ENCODE data around the gene IKZF3. TPM values are rescaled to one million over a fixed set of nuclear protein-coding genes. Genes with fewer than 3 reads are reported as not detected.

IKZF3 gene
- total and polyA plus RNA-seq, 10 of the 15 experiments (the other 5 are each of a cell fraction or from before 2014, with no cell fraction given) = 5.5 to 98.2 (median 47.6) TPM

DNA sequence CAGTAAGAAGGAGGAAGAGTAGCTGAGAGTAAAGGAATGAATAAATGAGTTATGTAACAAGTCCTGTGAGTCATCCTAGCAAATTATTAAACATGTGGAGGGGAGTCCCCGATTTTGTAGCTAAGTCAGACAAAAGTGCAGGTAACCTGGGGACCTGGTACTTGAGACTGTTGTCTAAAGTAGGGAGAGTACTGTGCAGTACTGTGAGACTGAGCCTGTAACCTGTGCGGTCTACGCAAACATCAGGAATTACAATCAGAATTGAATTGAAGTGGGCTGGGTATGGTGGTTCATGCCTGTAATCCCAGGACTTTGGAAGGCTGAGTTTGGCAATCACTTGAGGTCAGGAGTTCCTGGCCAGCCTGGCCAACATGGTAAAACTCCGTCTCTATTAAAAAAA, 35.7 kb downstream of the IKZF3 start (continued):
- TF ChIP-seq, protein P1, sequence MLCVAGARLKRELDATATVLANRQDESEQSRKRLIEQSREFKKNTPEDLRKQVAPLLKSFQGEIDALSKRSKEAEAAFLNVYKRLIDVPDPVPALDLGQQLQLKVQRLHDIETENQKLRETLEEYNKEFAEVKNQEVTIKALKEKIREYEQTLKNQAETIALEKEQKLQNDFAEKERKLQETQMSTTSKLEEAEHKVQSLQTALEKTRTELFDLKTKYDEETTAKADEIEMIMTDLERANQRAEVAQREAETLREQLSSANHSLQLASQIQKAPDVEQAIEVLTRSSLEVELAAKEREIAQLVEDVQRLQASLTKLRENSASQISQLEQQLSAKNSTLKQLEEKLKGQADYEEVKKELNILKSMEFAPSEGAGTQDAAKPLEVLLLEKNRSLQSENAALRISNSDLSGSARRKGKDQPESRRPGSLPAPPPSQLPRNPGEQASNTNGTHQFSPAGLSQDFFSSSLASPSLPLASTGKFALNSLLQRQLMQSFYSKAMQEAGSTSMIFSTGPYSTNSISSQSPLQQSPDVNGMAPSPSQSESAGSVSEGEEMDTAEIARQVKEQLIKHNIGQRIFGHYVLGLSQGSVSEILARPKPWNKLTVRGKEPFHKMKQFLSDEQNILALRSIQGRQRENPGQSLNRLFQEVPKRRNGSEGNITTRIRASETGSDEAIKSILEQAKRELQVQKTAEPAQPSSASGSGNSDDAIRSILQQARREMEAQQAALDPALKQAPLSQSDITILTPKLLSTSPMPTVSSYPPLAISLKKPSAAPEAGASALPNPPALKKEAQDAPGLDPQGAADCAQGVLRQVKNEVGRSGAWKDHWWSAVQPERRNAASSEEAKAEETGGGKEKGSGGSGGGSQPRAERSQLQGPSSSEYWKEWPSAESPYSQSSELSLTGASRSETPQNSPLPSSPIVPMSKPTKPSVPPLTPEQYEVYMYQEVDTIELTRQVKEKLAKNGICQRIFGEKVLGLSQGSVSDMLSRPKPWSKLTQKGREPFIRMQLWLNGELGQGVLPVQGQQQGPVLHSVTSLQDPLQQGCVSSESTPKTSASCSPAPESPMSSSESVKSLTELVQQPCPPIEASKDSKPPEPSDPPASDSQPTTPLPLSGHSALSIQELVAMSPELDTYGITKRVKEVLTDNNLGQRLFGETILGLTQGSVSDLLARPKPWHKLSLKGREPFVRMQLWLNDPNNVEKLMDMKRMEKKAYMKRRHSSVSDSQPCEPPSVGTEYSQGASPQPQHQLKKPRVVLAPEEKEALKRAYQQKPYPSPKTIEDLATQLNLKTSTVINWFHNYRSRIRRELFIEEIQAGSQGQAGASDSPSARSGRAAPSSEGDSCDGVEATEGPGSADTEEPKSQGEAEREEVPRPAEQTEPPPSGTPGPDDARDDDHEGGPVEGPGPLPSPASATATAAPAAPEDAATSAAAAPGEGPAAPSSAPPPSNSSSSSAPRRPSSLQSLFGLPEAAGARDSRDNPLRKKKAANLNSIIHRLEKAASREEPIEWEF (IDR thresholded peaks at IDR 0.05; ENCODE audit: insufficient replicate concordance, low read depth, low read length) = no peak
- TF ChIP-seq RAD21 (IDR thresholded peaks at IDR 0.05; ENCODE audit: insufficient read depth, low read depth, low read length) = no peak
- TF ChIP-seq, protein P2, sequence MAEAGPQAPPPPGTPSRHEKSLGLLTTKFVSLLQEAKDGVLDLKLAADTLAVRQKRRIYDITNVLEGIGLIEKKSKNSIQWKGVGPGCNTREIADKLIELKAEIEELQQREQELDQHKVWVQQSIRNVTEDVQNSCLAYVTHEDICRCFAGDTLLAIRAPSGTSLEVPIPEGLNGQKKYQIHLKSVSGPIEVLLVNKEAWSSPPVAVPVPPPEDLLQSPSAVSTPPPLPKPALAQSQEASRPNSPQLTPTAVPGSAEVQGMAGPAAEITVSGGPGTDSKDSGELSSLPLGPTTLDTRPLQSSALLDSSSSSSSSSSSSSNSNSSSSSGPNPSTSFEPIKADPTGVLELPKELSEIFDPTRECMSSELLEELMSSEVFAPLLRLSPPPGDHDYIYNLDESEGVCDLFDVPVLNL (IDR thresholded peaks at IDR 0.05; ENCODE audit: low read depth, low read length) = no peak

DNA sequence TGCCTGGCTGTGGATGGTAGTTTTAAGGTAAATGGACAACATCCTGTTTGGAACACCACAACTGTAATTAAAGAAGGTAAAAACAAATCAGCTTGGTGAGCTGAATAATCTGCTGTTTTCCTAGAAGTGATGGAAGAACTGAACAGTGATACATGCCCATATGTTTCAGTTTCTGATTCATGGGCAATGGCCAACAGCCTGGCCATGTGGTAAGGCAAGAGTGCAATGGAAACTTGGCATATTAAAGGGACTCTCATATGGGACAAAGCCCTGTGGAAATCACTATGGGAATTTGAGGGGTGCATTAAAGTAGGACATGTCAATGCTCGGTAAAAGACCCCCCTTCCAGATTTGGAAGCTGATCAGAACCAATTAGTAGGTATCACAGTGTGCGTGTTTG, 37.8 kb downstream of the IKZF3 start:
- Histone ChIP-seq H3K4me1 (ENCODE audit: control insufficient read depth, insufficient read depth, low read length) (peaks cover 9% of the 10 kb centered on the region), H3K27ac (ENCODE audit: control insufficient read depth, insufficient read depth) (no peak overlapping the region), H2AFZ (ENCODE audit: control insufficient read depth, low read depth, low read length) (no peak overlapping the region), H3K4me3 (no peak overlapping the region), H4K20me1 (ENCODE audit: control insufficient read depth, insufficient read depth) (no peaks in the 10 kb centered on the region), H3K36me3 (ENCODE audit: control insufficient read depth in 2 of 2, insufficient read depth in 2 of 2, low read length in 1 of 2) (peaks cover 37 to 84% of the 10 kb centered on the region in 2 experiments), H3K4me2 (ENCODE audit: control insufficient read depth, insufficient read depth) (no peak overlapping the region), H3K27me3 (replicated peaks in 1 of 2; ENCODE audit: control insufficient read depth in 2 of 2, insufficient read depth in 2 of 2, low read length in 1 of 2) (no peaks in the 10 kb centered on the region), H3K79me2 (ENCODE audit: control insufficient read depth, insufficient read depth, low read length) (peaks cover 16% of the 10 kb centered on the region), H3K9ac (ENCODE audit: control insufficient read depth, insufficient read depth, low read length) (no peak overlapping the region), H3K9me3 (replicated peaks; ENCODE audit: control insufficient read depth, insufficient read depth, low read length) (peaks cover 53% of the 10 kb centered on the region)
- WGBS (ENCODE audit: insufficient coverage, insufficient replicate concordance, low lambda C conversion rate, missing lambda C conversion rate) = 100% methylated on average over 2 of the region's 2 CpGs
- BruUV-seq (replicated peaks) = TSS peak; percentile 26
- ATAC-seq (no peak), FAIRE-seq (no peak), DNase-seq (ENCODE audit: low read depth, low spot score) (no peak)
- RAD21 ChIA-PET (ENCODE audit: unreplicated experiment) = no interaction called here
- POLR2A ChIA-PET = interaction anchor here (0.5 kb wide), 1 partner anchor 131 kb away, joined by 3 read pairs; no protein-coding TSS in a partner anchor
- SMC1A ChIA-PET (ENCODE audit: uncharacterized antibody, unreplicated experiment) = interaction anchor here (0.9 kb wide), 1 partner anchor 22 kb away, joined by 4 read pairs; no protein-coding TSS in a partner anchor
- in situ Hi-C loops (cut with MboI) = no loop called here
- CTCF ChIA-PET = interaction anchor here (0.9 to 1.1 kb wide), 2 partner anchors 36 to 113 kb away, joined by 3 to 4 read pairs; no protein-coding TSS in a partner anchor
- intact Hi-C loops (cut with micrococcal nuclease; ENCODE audit: unreplicated experiment) = no loop called here
- TF ChIP-seq CHD2 (IDR thresholded peaks at IDR 0.05; ENCODE audit: borderline replicate concordance, low read depth, low read length) (no peak), TARDBP (IDR thresholded peaks at IDR 0.05; ENCODE audit: borderline replicate concordance) (no peak), EZH2 (IDR thresholded peaks at IDR 0.05; ENCODE audit: borderline replicate concordance, control insufficient read depth, low read depth, low read length) (no peak), POU2F2 (IDR thresholded peaks at IDR 0.05; ENCODE audit: borderline replicate concordance, low read depth, low read length) (no peak), MEF2B (IDR thresholded peaks at IDR 0.05; ENCODE audit: partially characterized antibody, poor library complexity, severe bottlenecking) (no peak), RBBP5 (conservative IDR thresholded peaks at IDR 0.05) (no peak)
- TF ChIP-seq, protein P3, sequence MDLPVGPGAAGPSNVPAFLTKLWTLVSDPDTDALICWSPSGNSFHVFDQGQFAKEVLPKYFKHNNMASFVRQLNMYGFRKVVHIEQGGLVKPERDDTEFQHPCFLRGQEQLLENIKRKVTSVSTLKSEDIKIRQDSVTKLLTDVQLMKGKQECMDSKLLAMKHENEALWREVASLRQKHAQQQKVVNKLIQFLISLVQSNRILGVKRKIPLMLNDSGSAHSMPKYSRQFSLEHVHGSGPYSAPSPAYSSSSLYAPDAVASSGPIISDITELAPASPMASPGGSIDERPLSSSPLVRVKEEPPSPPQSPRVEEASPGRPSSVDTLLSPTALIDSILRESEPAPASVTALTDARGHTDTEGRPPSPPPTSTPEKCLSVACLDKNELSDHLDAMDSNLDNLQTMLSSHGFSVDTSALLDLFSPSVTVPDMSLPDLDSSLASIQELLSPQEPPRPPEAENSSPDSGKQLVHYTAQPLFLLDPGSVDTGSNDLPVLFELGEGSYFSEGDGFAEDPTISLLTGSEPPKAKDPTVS (IDR thresholded peaks at IDR 0.05; ENCODE audit: low read depth, low read length) = no peak
- TF ChIP-seq, protein P4, sequence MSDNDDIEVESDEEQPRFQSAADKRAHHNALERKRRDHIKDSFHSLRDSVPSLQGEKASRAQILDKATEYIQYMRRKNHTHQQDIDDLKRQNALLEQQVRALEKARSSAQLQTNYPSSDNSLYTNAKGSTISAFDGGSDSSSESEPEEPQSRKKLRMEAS (IDR thresholded peaks at IDR 0.05; ENCODE audit: low read depth, low read length) = no peak
- TF ChIP-seq, protein P5, sequence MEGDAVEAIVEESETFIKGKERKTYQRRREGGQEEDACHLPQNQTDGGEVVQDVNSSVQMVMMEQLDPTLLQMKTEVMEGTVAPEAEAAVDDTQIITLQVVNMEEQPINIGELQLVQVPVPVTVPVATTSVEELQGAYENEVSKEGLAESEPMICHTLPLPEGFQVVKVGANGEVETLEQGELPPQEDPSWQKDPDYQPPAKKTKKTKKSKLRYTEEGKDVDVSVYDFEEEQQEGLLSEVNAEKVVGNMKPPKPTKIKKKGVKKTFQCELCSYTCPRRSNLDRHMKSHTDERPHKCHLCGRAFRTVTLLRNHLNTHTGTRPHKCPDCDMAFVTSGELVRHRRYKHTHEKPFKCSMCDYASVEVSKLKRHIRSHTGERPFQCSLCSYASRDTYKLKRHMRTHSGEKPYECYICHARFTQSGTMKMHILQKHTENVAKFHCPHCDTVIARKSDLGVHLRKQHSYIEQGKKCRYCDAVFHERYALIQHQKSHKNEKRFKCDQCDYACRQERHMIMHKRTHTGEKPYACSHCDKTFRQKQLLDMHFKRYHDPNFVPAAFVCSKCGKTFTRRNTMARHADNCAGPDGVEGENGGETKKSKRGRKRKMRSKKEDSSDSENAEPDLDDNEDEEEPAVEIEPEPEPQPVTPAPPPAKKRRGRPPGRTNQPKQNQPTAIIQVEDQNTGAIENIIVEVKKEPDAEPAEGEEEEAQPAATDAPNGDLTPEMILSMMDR (IDR thresholded peaks at IDR 0.05 in 2 of 3, conservative IDR thresholded peaks at IDR 0.05 in 1 of 3; ENCODE audit: control insufficient read depth in 2 of 3, extremely low read depth in 1 of 3, insufficient read depth in 1 of 3, low read depth in 3 of 3, low read length in 3 of 3) = no peak
